ENCODE data around the gene TTC33. TPM values are rescaled to one million over a fixed set of nuclear protein-coding genes. Genes with fewer than 3 reads are reported as not detected.

The TTC33 gene
- total RNA-seq, 1 experiment from 2014 or later: 12.6 TPM

GRCh38 chr5:40507095-40507494 is 248.7 kb downstream of the TTC33 start:
- CTCF ChIA-PET: no interaction called here
- no peak overlapping the region for H3K4me3 ChIP-seq (ENCODE audit: low read depth in 2 of 2, low read length in 2 of 2)

GRCh38 chr5:40505031-40505430 is 250.7 kb downstream of the TTC33 start:
- no peak for TF ChIP-seq SIN3A (IDR thresholded peaks at IDR 0.05; ENCODE audit: borderline replicate concordance, insufficient read depth, low read depth, low read length)
- no peak for TF ChIP-seq POLR2AphosphoS5 (IDR thresholded peaks at IDR 0.05; ENCODE audit: low read depth, low read length)
- no peak for TF ChIP-seq CTCF (IDR thresholded peaks at IDR 0.05)
- TF ChIP-seq REST (IDR thresholded peaks at IDR 0.05; ENCODE audit: insufficient read depth in 1 of 2, low read depth in 2 of 2, low read length in 1 of 2): no peak
- Histone ChIP-seq H3K4me1 (ENCODE audit: control insufficient read depth, insufficient read depth, low read length) (no peaks in the 10 kb centered on the region), H3K27me3 (ENCODE audit: control insufficient read depth, insufficient read depth, low read length) (no peaks in the 10 kb centered on the region), H3K27ac (ENCODE audit: low read length) (no peak overlapping the region), H3K4me3 (ENCODE audit: low read depth in 2 of 2, low read length in 2 of 2) (no peak overlapping the region), H3K9me3 (ENCODE audit: control insufficient read depth, insufficient read depth, low read depth, low read length) (no peaks in the 10 kb centered on the region), H3K36me3 (ENCODE audit: control insufficient read depth, insufficient read depth, low read length) (no peaks in the 10 kb centered on the region)
- no TSS peak for BruUV-seq (replicated peaks)
- CTCF ChIA-PET: no interaction called here
- ATAC-seq (no peak), DNase-seq (ENCODE audit: low read depth, low spot score) (no peak)
- intact Hi-C loops (cut with micrococcal nuclease; ENCODE audit: unreplicated experiment): no loop called here
- POLR2A ChIA-PET: no interaction called here
- in situ Hi-C loops (cut with HindIII; ENCODE audit: low pct_unique_long_range_greater_than_20kb, low sequenced_read_pairs): no loop called here

More at GRCh38 chr5:40507095-40507494, 248.7 kb downstream of the TTC33 start:
- Histone ChIP-seq H3K36me3 (ENCODE audit: control insufficient read depth, insufficient read depth, low read length) (no peaks in the 10 kb centered on the region), H3K27me3 (ENCODE audit: control insufficient read depth, insufficient read depth, low read length) (no peaks in the 10 kb centered on the region), H3K27ac (ENCODE audit: low read length) (no peak overlapping the region), H3K4me1 (ENCODE audit: control insufficient read depth, insufficient read depth, low read length) (no peaks in the 10 kb centered on the region), H3K9me3 (ENCODE audit: control insufficient read depth, insufficient read depth, low read depth, low read length) (no peaks in the 10 kb centered on the region)
- no TSS peak for BruUV-seq (replicated peaks)
- ATAC-seq (no peak), DNase-seq (ENCODE audit: low read depth, low spot score) (no peak)
- in situ Hi-C loops (cut with HindIII; ENCODE audit: low pct_unique_long_range_greater_than_20kb, low sequenced_read_pairs): no loop called here
- TF ChIP-seq SIN3A (IDR thresholded peaks at IDR 0.05; ENCODE audit: borderline replicate concordance, insufficient read depth, low read depth, low read length): no peak
- no peak for TF ChIP-seq CTCF (IDR thresholded peaks at IDR 0.05)
- no peak for TF ChIP-seq TCF7L2 (IDR thresholded peaks at IDR 0.05; ENCODE audit: low read depth, low read length)
- no peak for TF ChIP-seq POLR2AphosphoS5 (IDR thresholded peaks at IDR 0.05; ENCODE audit: low read depth, low read length)
- no peak for TF ChIP-seq REST (IDR thresholded peaks at IDR 0.05; ENCODE audit: insufficient read depth in 1 of 2, low read depth in 2 of 2, low read length in 1 of 2)
- POLR2A ChIA-PET: interaction anchor here (0.6 kb wide), 1 partner anchor 162 kb away, joined by 7 read pairs; no protein-coding TSS in a partner anchor
- intact Hi-C loops (cut with micrococcal nuclease; ENCODE audit: unreplicated experiment): no loop called here
